ENCODE measurements around the gene TUBA1B. TPM values are rescaled to one million over a fixed set of nuclear protein-coding genes. Genes with fewer than 3 reads are reported as not detected.

TUBA1B gene
- total RNA-seq, 4 donors from 2014 or later, result 124 to 1,632 (median 402) TPM

DNA sequence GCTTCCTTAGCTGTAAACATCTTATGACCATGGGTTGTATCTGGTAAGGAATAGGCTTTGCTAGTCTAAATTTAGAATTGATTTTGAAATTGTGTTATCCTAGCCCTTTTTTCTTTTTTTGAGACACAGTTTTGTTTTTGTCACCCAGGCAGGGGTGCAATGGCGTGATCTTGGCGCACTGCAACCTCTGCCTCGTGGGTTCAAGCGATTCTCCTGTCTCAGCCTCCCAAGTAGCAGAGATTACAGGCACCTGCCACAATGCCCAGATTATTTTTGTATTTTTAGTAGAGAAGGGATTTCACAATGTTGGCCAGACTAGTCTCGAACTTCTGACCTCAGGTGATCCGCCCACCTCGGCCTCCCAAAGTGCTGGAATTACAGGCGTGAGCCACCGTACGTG, 2.4 kb upstream of the TUBA1B start:
- intact Hi-C loops (cut with DNase I; ENCODE audit: low total_unique reads), result loop anchor here (2.0 kb wide), 1 partner anchor 55 kb away; the partner anchor contains the start of gene TUBA1A

DNA sequence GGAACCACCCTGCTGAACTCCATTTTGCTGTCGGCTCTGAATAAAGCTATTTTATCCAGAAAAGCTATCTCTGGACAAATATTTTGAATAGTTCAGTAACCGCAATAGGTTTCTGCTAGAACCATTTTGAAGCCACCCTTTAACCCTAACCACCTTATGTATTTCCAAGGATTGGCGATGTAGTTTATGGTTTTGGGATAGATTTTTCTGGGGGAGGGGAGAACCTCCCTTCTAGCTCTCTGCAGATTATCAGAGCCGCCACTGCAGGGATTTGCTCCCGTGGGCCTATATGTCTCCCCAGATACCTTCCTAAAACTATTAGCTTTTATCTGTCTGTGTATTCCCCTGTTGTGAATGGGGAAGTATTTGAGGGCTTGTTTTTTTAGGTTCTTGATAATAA, 1.8 kb upstream of the TUBA1B start:
- no peak for DNase-seq
- no peak for TF ChIP-seq POLR2A (IDR thresholded peaks at IDR 0.05)
- TF ChIP-seq, protein P1, sequence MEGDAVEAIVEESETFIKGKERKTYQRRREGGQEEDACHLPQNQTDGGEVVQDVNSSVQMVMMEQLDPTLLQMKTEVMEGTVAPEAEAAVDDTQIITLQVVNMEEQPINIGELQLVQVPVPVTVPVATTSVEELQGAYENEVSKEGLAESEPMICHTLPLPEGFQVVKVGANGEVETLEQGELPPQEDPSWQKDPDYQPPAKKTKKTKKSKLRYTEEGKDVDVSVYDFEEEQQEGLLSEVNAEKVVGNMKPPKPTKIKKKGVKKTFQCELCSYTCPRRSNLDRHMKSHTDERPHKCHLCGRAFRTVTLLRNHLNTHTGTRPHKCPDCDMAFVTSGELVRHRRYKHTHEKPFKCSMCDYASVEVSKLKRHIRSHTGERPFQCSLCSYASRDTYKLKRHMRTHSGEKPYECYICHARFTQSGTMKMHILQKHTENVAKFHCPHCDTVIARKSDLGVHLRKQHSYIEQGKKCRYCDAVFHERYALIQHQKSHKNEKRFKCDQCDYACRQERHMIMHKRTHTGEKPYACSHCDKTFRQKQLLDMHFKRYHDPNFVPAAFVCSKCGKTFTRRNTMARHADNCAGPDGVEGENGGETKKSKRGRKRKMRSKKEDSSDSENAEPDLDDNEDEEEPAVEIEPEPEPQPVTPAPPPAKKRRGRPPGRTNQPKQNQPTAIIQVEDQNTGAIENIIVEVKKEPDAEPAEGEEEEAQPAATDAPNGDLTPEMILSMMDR (IDR thresholded peaks at IDR 0.05 in 4 of 5, conservative IDR thresholded peaks at IDR 0.05 in 1 of 5), result no peak
- no peak for ATAC-seq
- no peaks in the 10 kb centered on the region for H3K27me3 ChIP-seq
- intact Hi-C loops (cut with DNase I; ENCODE audit: low total_unique reads), result loop anchor here (2.0 kb wide), 1 partner anchor 56 kb away; the partner anchor contains the start of gene TUBA1A
- H3K9me3 ChIP-seq, result no peaks in the 10 kb centered on the region
- H3K4me1 ChIP-seq, result peaks cover 25 to 30% of the 10 kb centered on the region in 2 donors
- peak overlapping the region in 1 of 4 donors; percentile 14 for H3K4me3 ChIP-seq
- in situ Hi-C loops (cut with MboI; ENCODE audit: low sequenced_read_pairs in 4 of 4), result no loop called here
- H3K36me3 ChIP-seq, result peaks cover 0 to 14% of the 10 kb centered on the region in 2 donors
- H3K27ac ChIP-seq, result peak overlapping the region; percentile 33 to 100 (median 68)

More for the DNA sequence above, 2.4 kb upstream of the TUBA1B start:
- Histone ChIP-seq H3K36me3 (peaks cover 0 to 13% of the 10 kb centered on the region in 2 donors), H3K4me1 (peaks cover 25 to 30% of the 10 kb centered on the region in 2 donors), H3K27ac (peak overlapping the region in 2 of 4 donors; percentile 36 to 99), H3K27me3 (no peaks in the 10 kb centered on the region), H3K4me3 (no peak overlapping the region), H3K9me3 (no peaks in the 10 kb centered on the region)
- TF ChIP-seq, protein P1 (IDR thresholded peaks at IDR 0.05 in 4 of 5, conservative IDR thresholded peaks at IDR 0.05 in 1 of 5), result no peak
- no peak for TF ChIP-seq POLR2A (IDR thresholded peaks at IDR 0.05)
- ATAC-seq (no peak), DNase-seq (no peak)
- in situ Hi-C loops (cut with MboI; ENCODE audit: low sequenced_read_pairs in 4 of 4), result no loop called here

DNA sequence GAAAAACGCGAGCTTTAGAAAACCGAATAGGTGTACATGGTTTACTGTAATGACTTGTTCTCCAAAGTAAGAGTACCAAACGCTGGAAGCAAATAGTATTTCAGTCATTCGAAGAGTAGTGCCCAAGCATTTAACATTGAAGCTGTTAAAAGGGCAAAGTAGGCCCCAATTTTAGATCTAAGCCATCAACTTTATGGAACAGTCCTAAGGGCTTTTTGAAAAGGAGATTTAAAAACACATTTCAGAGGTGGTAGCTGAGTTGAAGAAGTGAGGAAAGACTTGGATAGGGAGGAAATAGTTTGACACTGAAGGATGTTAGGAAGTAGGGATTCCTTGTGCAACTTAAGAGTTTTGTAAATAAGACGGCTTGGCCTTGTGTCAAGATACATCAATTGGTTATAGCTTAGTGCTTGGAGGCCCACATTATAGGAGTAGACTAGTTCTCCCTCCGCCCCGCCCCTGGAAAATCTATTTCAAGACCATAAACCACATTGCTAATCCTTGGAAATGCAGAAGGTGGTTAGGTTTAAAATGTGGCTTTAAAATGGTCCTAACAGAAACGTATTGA, 783 bp upstream of the TUBA1B start:
- Histone ChIP-seq H3K27me3 (no peaks in the 10 kb centered on the region), H3K9me3 (no peaks in the 10 kb centered on the region), H3K27ac (peak overlapping the region; percentile 99 to 100 (median 100)), H3K4me1 (peaks cover 25 to 30% of the 10 kb centered on the region in 2 donors), H3K36me3 (peaks cover 0 to 24% of the 10 kb centered on the region in 2 donors), H3K4me3 (peak overlapping the region; percentile 82 to 100 (median 96))
- no peak for TF ChIP-seq POLR2A (IDR thresholded peaks at IDR 0.05)
- TF ChIP-seq, protein P1 (IDR thresholded peaks at IDR 0.05 in 4 of 5, conservative IDR thresholded peaks at IDR 0.05 in 1 of 5), result no peak
- ATAC-seq (no peak), DNase-seq (no peak)
- intact Hi-C loops (cut with DNase I; ENCODE audit: low total_unique reads) (loop anchor here (1.0 to 2.0 kb wide), 4 partner anchors 57 to 102 kb away; partner anchors contain the start of genes KMT2D, RHEBL1 and TUBA1A), in situ Hi-C loops (cut with MboI; ENCODE audit: low sequenced_read_pairs in 4 of 4) (no loop called here)

DNA sequence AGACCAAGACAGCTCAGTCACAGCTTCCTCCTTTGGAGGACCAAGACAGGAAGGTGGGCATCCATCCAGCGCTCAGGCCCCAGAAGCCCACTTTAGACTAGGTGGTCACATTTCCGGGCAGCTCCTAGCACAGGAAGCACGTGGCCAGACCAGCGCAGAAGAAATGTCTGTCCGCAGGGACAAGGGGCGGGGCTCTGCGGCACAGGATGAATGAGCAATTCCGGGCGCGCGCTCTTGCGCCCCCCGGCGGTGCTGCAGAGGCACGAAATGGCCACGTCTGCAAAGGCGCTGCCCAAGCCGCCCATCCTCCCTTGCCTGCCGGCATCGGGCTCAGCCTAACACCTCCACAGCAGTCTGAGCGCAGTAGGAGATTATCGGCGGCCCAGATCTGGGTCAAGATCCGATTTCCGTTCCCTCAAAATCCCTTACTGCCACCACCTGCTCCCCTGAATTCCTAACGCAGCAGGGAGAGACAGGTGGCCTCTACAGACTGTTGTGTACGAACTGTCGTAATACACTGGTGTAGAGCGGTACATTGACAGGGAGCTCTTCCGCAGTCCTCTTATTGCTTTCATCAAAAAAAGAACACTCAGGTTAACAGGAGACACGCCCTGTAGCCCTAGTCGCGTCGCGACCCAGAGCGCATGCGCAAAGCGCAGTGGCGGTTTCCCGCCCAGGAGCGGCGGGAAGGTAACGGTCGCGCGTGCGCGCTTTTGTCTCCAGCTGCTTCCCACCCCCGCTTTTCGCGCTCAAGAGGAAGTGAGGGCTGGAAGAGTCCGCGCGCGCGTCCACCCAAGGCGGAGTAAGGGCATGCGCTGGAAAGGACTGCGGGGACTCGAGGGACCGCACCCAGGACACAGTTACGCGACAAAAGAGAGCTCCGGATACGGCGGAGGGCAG, 794 bp downstream of the TUBA1B start:
- in situ Hi-C loops (cut with MboI; ENCODE audit: low sequenced_read_pairs in 4 of 4), result no loop called here
- TF ChIP-seq, protein P1 (IDR thresholded peaks at IDR 0.05 in 4 of 5, conservative IDR thresholded peaks at IDR 0.05 in 1 of 5), result peak; percentile 69 to 93 (median 85)
- no peak for TF ChIP-seq POLR2A (IDR thresholded peaks at IDR 0.05)
- DNase-seq, result peak; percentile 83 to 89
- H3K4me3 ChIP-seq, result peak overlapping the region; percentile 82 to 100 (median 96)
- H3K9me3 ChIP-seq, result no peaks in the 10 kb centered on the region
- H3K36me3 ChIP-seq, result peaks cover 0 to 27% of the 10 kb centered on the region in 2 donors
- no peaks in the 10 kb centered on the region for H3K27me3 ChIP-seq
- peaks cover 25 to 30% of the 10 kb centered on the region in 2 donors for H3K4me1 ChIP-seq
- peak; percentile 84 to 87 for ATAC-seq
- peak overlapping the region; percentile 99 to 100 (median 100) for H3K27ac ChIP-seq
- intact Hi-C loops (cut with DNase I; ENCODE audit: low total_unique reads), result loop anchor here (1.0 to 2.0 kb wide), 5 partner anchors 20 to 104 kb away; partner anchors contain the start of genes KMT2D, LMBR1L and RHEBL1

Measured in gastrocnemius medialis (tissue), 4 donors.